GM21825 (cell line): ENCODE results near the gene PIGU.
"Not testable (repeated sequence)": the region's sequence is repeated elsewhere in the genome, so short reads cannot be mapped to it uniquely, and the experiment has no call there.

Experiments used
- ATAC-seq: cut with Tn5 transposase; IDR thresholded peaks from one replicate; pipeline ENCODE4 v1.9.1; 2021; ENCODE audit warnings: mild to moderate bottlenecking, moderate library complexity; ENCODE audit not compliant: unreplicated experiment

Gene PIGU

DNA sequence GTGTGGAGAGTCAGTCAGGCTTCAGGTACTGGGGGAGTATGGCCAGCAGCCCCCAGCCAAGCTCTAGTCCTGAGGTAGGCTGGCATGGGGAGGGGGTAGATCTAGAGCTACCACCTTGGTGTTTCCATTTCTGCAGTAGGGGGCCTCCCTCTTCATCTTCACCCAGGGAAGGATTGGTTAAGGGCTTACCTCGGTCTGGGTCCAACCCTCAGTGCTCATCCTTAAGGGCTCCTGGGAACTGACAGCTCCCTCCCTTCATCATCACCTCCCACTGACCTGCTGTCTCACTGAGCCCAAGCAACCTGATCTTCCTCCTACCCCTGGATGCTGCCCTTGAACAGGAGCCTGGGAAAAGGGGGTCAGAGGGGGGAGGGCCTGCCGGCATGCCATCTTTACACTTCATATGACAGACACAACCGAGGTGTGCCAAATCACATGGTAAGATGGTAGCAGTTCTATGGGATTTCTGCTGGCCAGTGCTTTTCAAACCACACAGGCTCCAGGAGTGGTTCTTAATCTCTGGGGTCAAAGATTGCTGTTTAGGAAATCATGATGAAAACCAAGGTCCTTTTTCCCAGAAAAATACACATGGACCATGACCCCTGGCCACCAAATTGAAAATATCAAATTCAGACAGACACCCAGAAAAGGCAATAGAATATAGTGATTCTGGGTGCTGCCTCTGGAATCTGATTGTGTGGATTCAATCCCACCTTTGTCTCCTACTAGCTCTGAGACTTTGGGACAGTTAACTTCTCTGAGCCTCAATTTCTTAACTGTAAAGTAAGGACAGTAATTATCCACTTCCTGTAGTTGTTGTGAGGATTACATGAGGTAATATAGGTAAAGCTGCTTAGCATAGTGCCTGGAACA lies 30.3 kb upstream of the PIGU start:
- ATAC-seq = no peak

DNA sequence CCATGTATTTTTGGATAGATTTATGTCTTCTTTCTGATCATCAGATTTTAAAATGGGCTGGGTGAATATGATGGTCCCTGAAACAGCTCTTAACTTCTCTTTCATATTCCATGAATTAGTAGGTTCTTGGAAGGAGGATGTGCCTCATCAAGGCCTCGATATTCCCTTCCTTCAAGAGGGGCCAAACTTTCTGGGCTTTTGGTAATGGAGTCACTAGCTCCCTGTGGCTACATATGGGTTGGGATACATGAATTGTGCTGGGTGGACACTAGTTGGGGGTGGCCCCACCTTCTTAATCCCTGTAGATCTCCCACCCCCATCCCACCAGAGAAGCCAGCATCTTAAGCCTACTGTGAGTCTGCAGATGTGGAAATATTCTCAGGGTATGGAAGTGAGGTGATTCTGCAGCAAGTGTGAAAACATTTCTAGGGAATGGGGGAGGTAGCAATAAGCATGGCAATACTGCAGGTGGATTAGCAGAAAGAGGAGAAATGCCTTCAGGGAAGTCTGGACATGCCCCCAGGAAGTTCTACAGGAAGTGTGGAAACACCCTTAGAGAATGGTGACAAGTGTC lies 29.5 kb upstream of the PIGU start:
- ATAC-seq = no peak

DNA sequence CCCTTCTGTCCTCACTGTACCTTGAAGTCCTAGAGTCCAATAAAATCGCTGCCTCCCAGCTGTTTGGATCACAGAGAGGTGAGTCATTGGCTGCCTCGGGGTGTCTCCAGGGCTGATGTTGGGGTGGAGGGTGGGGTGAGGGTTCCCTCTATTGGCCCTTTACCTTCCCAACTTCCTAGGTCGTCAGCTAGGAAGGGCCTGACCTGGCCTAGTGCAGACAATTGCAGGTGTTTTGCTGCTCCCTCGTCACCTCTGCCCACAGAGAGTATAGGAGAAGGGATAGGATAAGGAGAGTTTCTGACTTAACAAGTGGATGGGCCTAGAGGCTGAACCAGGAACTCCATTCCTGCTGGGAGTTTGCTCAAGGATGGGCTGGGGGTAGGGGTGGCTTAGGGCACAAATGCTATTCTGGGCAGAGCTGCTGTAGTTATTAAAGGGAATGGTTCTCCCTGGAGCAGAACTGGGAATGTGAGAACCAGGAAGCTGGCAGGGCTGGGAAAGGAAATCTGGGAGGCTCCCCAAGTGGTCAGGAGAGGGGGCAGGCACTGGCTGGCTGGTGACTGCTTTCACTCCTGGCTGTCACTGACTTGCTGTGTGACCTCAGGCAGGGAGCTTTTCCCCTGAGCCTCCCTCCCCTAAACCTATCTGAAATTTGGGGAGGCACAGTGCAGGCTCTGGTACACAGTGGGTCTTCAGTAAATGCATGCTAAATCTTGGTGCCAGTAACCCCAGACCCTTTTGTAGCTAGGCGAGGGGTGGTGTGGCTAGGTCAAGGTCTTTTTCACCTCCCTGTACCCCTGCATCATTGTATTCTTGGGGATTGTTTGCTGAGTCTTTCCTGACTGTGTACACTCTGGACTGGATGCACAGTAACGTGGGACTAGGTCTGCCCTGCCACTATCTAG lies 28.8 kb upstream of the PIGU start:
- no peak for ATAC-seq

DNA sequence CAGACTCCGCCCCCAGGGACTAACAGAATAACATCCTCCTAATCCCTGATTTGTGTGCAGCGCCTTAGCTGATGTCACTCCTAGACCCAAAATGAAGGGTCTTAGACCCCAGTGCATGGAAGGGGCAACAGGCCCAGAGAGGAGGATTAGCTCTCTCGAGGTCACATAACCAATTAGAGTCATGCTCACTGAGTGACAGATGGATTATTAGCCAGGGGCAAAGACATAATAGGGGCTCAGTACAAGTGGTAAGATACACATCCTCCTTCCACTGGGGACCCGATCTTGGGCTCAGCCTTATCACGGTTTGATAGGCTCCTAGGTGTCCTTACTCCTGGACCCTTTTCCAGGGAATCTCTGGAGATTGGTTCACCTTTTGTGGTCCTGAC lies 28.1 kb upstream of the PIGU start:
- ATAC-seq = no peak

DNA sequence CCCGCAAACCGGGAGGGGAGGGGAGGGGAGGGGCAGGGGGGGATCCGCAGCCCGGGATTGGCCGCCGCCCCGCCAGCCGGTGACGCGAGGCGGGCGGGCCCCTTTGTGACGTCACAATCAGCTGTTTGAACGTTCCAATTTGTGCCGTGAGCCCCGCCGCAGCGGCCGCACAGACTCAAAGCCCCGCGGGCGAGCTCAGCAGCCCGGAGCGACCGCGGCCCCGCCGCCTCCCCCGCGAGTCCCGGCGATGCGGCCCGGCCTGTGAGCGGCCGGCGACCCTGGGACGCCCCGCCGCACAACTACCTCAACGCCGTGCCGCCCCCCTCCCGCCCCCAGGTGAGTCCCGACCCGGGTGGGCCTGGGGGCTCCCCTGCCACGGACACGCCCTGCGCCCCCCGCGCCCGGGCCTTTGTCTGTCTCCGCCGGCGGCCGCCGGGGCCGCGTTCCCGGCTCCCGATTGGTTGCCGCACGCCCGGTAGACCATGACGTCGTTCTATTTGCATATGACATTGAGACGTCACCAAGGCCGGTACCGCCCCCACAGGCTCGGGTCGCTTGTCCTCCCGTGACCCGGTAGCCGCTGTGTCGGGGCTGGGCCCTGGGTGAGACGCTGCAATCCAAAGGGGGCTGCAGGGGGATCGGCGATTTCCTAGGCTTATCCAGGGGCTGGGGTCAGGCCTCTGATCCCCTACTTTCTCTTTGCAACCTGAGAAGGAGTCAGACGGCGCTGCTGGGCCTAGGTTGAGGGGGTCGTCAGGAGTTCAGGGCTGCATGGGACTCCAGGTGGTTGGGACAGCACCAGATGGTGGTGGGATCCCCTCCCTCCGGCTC lies 27.5 kb upstream of the PIGU start, which contains the start of gene TP53INP2:
Gene TP53INP2 (plus strand): TSS at position 168 of the 831 bp plus-strand sequence. CDS start 4,396 bp downstream, outside the sequence.
- ATAC-seq = peak; percentile 30

DNA sequence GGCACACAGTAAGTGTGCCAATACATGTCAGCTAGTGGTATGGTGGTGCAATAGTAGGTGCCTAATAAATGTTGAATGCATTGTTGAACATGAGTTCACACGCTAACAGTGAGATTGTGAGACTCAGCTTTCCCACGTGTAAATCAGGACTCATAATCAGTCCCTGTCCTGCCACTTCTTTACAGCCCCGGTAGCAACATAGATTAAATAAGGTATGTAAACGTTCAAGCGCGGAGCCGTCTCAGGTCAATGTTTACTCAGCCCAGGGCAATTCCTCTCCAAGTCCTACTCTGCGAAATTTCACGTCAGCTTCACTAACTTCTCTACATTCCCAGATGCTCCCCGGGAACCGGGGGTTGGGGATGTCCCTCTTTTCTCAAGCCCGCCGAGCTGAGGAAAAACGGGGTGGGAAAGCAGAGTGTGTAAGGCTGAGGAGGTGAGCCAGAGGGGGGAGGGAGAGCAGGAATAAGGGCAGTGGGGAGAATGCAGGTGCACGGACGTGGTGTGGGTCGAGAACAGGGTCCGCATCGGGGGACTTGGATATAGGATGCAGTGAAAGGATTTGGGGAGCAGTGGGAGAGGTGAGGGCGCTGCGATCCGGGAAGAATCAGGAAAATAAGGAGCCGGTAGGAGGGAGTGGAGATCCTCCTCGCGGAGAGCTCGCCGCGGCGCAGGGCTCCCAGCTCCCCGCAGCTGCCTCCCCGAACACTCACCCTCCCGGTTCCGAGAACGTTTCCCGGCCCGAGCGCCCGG lies 26.7 kb upstream of the PIGU start:
- ATAC-seq = no peak

DNA sequence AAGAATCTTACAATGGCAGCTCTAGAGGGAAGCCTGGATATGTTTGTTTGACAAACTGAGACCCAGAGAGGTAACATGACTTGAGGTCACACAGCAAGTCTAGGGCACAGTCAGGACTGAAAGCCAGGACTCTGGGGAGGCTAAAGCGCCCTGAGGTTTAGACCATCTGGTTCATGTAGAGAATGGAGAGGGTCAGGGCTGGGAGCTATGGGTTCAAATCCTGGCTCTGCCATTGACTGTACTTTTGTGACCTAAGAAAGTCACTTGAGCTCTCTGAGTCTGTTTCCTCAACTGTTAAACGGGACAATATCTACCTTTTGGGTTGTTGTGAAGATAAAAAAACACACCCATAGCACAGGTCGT lies 26.1 kb upstream of the PIGU start:
- no peak for ATAC-seq

DNA sequence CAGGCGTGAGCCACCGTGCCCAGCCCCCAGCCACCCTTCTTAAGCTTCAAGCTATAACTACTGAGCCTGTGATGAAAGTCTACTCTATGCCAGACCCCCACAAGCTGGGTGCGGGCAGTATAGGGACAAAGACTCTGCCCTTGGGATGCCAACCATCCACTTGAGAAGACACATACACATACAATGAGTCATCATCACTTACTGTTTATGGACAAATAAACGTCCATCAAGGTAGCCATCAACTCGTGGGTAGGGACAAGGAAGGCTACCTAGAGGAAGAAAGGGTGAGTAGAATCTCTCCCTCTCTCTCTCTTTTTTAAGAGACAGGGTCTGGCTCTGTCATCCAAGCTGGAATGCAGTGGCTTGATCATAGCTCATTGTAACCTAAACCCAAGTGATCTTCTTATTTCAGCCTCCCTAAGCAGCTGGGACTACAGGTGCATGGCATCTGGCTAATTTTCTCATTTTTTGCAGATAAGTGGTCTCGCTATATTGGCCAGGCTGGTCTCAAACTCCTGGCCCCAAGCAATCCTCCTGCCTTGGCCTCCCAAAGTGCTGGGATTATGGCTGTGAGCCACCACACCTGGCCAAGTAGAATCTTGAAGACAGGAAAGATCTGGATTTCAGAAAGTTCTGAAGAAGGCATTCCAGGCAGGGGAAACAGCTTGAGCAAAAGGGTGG lies 24.7 kb upstream of the PIGU start:
- ATAC-seq = no peak

DNA sequence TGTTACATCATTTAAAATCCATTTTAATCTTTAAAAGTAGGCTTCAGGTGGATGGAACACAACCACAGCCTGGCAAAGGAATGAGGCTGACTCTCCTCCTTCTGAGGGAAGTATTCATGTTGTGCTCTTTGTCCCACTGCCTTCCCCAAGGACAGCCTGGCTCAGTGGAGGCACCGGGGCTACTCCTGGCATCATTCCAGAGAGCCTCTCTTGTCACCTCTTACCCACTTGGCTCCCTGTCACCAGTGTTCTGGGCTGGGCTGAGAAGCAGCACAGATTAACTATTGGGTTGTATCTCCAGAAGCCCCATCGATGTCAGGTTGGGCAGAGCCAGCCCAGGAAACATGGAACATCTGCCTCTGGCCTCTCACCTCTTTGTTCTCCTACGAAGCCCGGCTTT lies 16.5 kb upstream of the PIGU start:
- ATAC-seq = no peak

DNA sequence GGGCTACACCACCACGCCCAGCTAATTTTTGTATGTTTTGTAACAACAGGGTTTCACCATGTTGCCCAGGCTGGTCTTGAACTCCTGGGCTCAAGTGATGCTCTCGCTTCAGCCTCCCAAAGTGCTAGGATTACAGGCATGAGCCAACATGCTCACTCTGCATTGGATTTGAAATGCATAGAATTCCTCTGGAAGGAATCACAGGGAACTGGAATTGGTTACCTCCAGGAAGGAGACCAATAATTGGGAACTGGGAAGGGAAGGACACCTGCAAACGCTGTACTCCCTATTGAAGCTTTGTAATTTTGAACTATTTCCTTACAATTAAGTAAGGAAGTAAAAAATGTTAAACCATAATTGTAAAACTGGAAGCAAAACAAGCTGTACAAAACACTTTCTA lies 14.9 kb upstream of the PIGU start:
- no peak for ATAC-seq

DNA sequence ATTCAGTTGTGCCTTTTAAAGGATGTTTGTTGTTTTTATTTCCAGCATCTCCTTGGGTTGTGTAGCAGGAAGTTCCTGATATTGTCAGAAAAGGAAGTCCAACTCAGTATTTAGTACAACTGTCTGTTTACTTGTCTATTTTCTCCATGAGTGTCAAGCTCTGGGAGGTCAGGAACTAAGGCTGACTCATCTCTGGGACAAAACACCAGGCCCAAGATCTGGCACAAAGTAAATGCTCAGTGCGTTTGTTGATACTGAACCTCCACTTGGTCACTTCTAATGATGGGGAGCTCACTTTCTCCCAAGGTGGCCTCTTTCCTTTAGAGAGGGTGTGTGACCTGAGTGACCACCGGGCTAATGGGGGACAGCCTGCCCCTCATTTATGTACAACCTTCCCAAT lies 12.6 kb upstream of the PIGU start:
- no peak for ATAC-seq

DNA sequence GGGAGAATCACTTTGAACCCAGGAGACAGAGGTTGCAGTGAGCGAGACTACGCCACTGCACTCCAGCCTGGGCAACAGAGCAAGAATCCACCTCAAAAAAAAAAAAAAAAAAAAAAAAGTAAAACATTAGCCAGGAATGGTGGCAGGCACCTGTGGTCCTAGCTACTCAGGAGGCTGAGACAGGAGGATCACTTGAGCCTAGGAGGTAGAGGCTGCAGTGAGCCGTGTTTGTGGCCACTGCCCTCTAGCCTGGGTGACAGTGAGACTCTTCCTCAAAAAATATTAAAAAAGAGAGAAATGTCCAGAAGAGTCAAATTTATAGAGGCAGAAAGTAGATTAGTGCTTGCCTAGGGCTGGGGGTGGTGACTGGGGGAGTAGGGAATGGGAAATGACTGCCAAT lies 6.8 kb upstream of the PIGU start:
- ATAC-seq = no peak

DNA sequence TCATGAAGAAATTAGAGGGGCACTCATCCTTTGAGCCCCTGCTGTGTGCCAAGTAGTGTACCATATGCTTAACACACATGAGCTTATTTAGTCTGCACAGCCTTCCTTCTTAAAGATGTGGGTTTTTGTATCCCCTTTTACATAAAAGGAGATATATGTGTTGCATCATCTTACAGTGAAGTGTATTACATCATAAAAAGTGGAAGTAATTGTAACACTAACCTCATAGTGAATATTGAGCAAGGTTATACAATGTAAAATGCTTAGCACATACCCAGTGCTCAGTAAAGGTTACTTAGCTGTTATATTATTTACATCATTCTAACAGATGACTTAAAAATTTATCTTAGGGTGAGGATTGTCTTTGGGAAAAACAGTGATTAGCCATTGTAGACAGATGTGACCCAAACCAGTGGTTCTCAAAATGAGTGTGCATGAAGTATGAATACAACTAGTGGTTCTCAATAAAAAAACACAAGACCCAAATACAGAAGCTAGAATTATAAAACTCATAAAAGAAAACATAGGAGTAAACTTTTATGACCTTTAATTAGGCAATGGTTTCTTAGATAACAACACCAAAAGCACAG lies 3.8 kb upstream of the PIGU start:
- ATAC-seq = no peak

DNA sequence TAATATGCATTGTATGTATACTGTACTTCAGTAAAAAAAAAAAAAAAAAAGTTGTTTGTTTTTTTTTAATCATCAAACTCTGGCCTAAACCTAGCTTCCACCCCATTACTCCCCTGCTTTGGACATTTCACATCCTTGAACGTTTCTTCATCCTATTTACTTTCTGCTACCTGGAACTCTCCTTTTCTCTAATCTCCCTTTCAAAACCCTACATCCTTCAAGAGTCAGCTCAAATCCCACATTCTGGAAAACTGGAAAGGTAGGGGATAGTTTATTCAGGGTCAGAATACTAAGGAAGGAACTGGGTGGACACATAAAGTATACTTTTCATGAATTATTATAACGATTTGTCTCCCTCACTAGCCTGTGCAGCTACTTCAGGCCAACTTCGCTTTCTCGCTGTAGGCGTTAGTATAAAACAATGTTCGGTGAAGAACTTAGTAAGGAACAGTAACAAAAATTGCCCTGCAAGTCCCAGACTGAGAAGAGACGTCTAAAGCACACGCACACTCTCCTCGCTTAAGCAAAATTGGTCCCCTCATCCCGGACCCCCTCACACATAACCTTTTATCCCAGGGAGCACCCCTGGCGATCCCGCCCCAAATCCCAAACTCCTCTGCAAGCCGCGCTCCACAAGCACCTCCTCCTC lies 775 bp downstream of the PIGU start:
- no peak for ATAC-seq

DNA sequence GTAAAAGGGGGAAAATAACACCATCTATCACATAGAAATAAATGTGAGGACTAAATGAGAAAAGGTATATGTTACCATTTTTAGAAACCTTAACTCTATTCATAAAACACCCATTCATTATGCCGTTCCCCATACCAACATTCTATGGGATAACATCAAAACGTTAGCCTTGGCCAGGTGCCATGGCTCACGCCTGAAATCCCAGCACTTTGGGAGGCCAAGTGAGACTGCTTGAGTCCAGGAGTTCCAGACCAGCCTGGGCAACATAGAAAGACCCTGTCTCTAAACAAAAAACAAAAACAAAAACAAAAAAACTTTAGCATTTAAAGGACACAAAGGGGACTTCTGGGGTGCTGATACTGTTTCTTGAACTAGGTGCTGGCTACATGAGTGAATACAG lies 1.3 kb downstream of the PIGU start:
- ATAC-seq = no peak

DNA sequence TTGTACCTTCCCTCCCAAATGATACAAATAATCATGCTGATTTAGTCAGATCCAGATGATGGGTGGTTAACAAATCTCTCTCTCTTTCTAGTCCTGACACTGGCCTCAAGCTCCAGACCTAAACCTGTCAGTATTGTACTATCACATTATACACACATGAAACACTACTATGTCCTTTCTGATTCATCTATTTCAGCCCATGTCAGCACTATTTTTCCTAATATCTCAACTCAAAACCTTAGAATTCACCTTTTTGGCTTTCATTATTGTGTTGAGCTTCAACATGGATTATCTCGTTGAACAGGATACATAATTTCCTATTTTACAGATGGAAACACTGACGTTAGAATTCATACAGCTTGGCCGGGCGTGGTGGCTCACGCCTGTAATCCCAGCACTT lies 3.5 kb downstream of the PIGU start:
- ATAC-seq = no peak

DNA sequence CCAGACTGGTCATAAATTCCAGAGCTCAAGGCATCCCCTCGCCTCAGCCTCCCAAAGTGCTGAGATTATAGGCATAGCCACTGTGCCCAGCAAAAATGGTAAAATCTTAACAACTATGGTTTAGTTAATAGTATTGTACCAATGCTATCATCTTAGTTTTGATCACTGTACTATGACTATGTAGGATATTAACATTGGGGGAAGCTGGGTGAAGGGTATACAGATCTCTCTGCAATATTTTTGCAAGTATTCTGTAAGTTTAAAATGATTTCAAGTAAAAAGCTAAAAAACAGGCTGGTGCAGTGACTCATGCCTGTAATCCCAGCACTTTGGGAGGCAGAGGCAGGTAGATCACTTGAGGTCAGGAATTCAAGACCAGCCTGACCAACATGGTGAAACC lies 7.8 kb downstream of the PIGU start:
- no peak for ATAC-seq

DNA sequence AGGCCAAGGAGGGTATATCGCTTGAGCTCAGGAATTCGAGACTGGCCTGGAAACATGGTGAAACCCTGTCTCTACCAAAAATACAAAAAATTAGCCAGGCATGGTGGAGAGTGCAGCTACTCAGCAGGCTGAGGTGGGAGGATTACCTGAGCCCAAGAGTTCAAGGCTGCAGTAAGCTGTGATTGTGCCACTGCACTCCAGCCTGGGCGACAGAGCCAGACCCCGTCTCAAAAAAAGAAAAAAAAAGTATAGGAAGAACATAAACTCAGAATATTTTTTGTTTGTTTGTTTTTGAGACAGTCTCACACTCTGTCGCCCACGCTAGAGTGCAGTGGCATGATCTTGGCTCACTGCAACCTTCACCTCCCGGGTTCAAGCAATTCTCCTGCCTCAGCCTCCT lies 12.1 kb downstream of the PIGU start:
- ATAC-seq = not testable (repeated sequence)
